ENCODE measurements around the gene POLR2E. TPM values are rescaled to one million over a fixed set of nuclear protein-coding genes. Genes with fewer than 3 reads are reported as not detected.

Gene POLR2E
- total and polyA plus RNA-seq, 9 of the 15 experiments (the other 6 are each of a cell fraction or from before 2014, with no cell fraction given): 3.4 to 413 (median 244) TPM

- no peak for TF ChIP-seq TCF7 (IDR thresholded peaks at IDR 0.05; ENCODE audit: borderline replicate concordance)
- TF ChIP-seq CEBPB (tag; IDR thresholded peaks at IDR 0.05): no peak
- TF ChIP-seq ZNF655 (CRISPR knock-in tag; IDR thresholded peaks at IDR 0.05): no peak
- TF ChIP-seq NFRKB (IDR thresholded peaks at IDR 0.05; ENCODE audit: low read depth): no peak
- TF ChIP-seq ESRRA (IDR thresholded peaks at IDR 0.05; ENCODE audit: borderline replicate concordance, low read depth): peak; percentile 43; the same call in 1 of the 2 replicates
- TF ChIP-seq C11orf30 (IDR thresholded peaks at IDR 0.05; ENCODE audit: low read depth): peak; percentile 90
- no peak for TF ChIP-seq KDM2B (CRISPR knock-in tag; IDR thresholded peaks at IDR 0.05)
- peak; percentile 30; the same call in 1 of the 2 replicates for TF ChIP-seq NFE2 (IDR thresholded peaks at IDR 0.05; ENCODE audit: low read depth)
- TF ChIP-seq E2F5 (CRISPR knock-in tag; IDR thresholded peaks at IDR 0.05): no peak
- TF ChIP-seq SETDB1 (IDR thresholded peaks at IDR 0.05; ENCODE audit: low read length): no peak
- TF ChIP-seq NCOR1 (IDR thresholded peaks at IDR 0.05): no peak; the same call in 1 of the 2 replicates
- peak; percentile 49 to 57; a peak in 3 of 4 replicates for TF ChIP-seq FOXK2 (conservative IDR thresholded peaks at IDR 0.05 in 1 of 2, IDR thresholded peaks at IDR 0.05 in 1 of 2; ENCODE audit: low read depth in 2 of 2)
- TF ChIP-seq PRDM10 (IDR thresholded peaks at IDR 0.05; ENCODE audit: partially characterized antibody): peak; percentile 33
- no peak for TF ChIP-seq SMAD4 (CRISPR knock-in tag; conservative IDR thresholded peaks at IDR 0.05)
- TF ChIP-seq PHF20 (IDR thresholded peaks at IDR 0.05; ENCODE audit: partially characterized antibody): peak; percentile 84
- no peak for TF ChIP-seq NFE2L1 (tag; IDR thresholded peaks at IDR 0.05; ENCODE audit: borderline replicate concordance, low read depth)
- TF ChIP-seq SRF (CRISPR knock-in tag; IDR thresholded peaks at IDR 0.05): no peak
- TF ChIP-seq HNRNPK (IDR thresholded peaks at IDR 0.05; ENCODE audit: low read depth, low read length, poor library complexity, severe bottlenecking): no peak
- TF ChIP-seq ZNF699 (CRISPR knock-in tag; IDR thresholded peaks at IDR 0.05; ENCODE audit: insufficient replicate concordance): no peak
- TF ChIP-seq CHAMP1 (IDR thresholded peaks at IDR 0.05): no peak
Measured at GRCh38 chr19:1041835-1042685, 53.1 kb downstream of the POLR2E start (continued).

Data from K562 (cell line).